WTC11 (cell line): ENCODE results near the gene GINS1. TPM values are rescaled to one million over a fixed set of nuclear protein-coding genes. Genes with fewer than 3 reads are reported as not detected.

Source experiments
- ATAC-seq: fragments of 200-7000 bp; cut with Tn5 transposase; 2 replicates; pipeline ENCODE4 v1.10.0; 2021; ENCODE audit warnings: mild to moderate bottlenecking, moderate library complexity
- CTCF ChIA-PET: fragments of 300-600 bp; sonication (Branson Sonifier 250); formaldehyde crosslinking; loops from one replicate; lab custom pipeline; 2021; ENCODE audit warnings: antibody characterized with exemption; lab: Charles Lee
- POLR2A ChIA-PET: fragments of 350-600 bp; sonication (Branson Sonifier 250); formaldehyde crosslinking; loops from one replicate; lab custom pipeline; 2021; ENCODE audit warnings: antibody characterized with exemption; lab: Charles Lee
- DNase-seq: peaks from one replicate; pipeline ENCODE4 v3.0.0; 2021; ENCODE audit warnings: low spot score
- H3K27ac Mint-ChIP-seq: 2 replicates; pipeline ENCODE4 v1.8.0; 2021; ENCODE audit warnings: mixed read lengths
- H3K27me3 Mint-ChIP-seq: 2 replicates; pipeline ENCODE4 v1.8.0; 2021; ENCODE audit warnings: low read depth, mild to moderate bottlenecking, moderate library complexity, mixed read lengths
- H3K36me3 Mint-ChIP-seq: 2 replicates; pipeline ENCODE4 v1.8.0; 2021; ENCODE audit warnings: mixed read lengths
- H3K4me1 Mint-ChIP-seq: 2 replicates; pipeline ENCODE4 v1.8.0; 2022; ENCODE audit warnings: mixed read lengths
- H3K4me3 Mint-ChIP-seq: 2 replicates; pipeline ENCODE4 v1.8.0; 2021; ENCODE audit warnings: mild to moderate bottlenecking, moderate library complexity, mixed read lengths
- H3K9me3 Mint-ChIP-seq: 2 replicates; pipeline ENCODE4 v1.8.0; 2021; ENCODE audit warnings: mixed read lengths
- ELF4 ChIP-seq: sonication (generic); formaldehyde crosslinking; IDR thresholded peaks from 2 replicates; pipeline ENCODE4 v1.8.1; 2022; ENCODE audit warnings: low read depth, mild to moderate bottlenecking, moderate library complexity, missing genetic modification reagents
- MYBL2 ChIP-seq: sonication (generic); formaldehyde crosslinking; IDR thresholded peaks from 2 replicates; pipeline ENCODE4 v1.8.1; 2023; ENCODE audit warnings: mild to moderate bottlenecking, moderate library complexity, missing genetic modification reagents
- NFE2L1 ChIP-seq: sonication (generic); formaldehyde crosslinking; IDR thresholded peaks from 2 replicates; pipeline ENCODE4 v1.8.1; 2023; ENCODE audit warnings: missing genetic modification reagents
- NR1H2 ChIP-seq: sonication (generic); formaldehyde crosslinking; IDR thresholded peaks from 2 replicates; pipeline ENCODE4 v1.9.0; 2021; ENCODE audit warnings: mild to moderate bottlenecking, moderate library complexity, missing genetic modification reagents
- TEAD1 ChIP-seq: sonication (generic); formaldehyde crosslinking; IDR thresholded peaks from 2 replicates; pipeline ENCODE4 v1.8.0; 2022; ENCODE audit warnings: mild to moderate bottlenecking, missing genetic modification reagents
- TEAD4 ChIP-seq: sonication (generic); formaldehyde crosslinking; IDR thresholded peaks from 2 replicates; pipeline ENCODE4 v1.8.0; 2022; ENCODE audit warnings: mild to moderate bottlenecking, missing genetic modification reagents
- ZNF219 ChIP-seq: sonication (generic); formaldehyde crosslinking; IDR thresholded peaks from 2 replicates; pipeline ENCODE4 v1.8.0; 2023; ENCODE audit warnings: missing genetic modification reagents, mild to moderate bottlenecking, borderline replicate concordance
- ZNF396 ChIP-seq: fragments of 250-450 bp; sonication (Bioruptor Pico); IDR thresholded peaks from 2 replicates; pipeline ENCODE4 v1.8.0; 2021; ENCODE audit warnings: mild to moderate bottlenecking, moderate library complexity, borderline replicate concordance
- total RNA-seq: library from RNA; stranded (reverse); gene quantifications from 3 replicates; pipeline ENCODE4 v1.2.3, GENCODE V29; 2021
- TF ChIP-seq, protein P1 (sequence below): sonication (generic); formaldehyde crosslinking; IDR thresholded peaks from 2 replicates; pipeline ENCODE4 v1.8.1; 2022; ENCODE audit warnings: low read depth, missing genetic modification reagents, borderline replicate concordance
- TF ChIP-seq, protein P2 (sequence below): sonication (generic); formaldehyde crosslinking; IDR thresholded peaks from 2 replicates; pipeline ENCODE4 v1.8.0; 2023; ENCODE audit warnings: missing genetic modification reagents
- TF ChIP-seq, protein P3 (sequence below): fragments of 250-450 bp; sonication (Bioruptor Pico); conservative IDR thresholded peaks from 2 replicates; pipeline ENCODE4 v1.9.0; 2021; ENCODE audit warnings: mild to moderate bottlenecking
- TF ChIP-seq, protein P4 (sequence below): sonication (generic); formaldehyde crosslinking; IDR thresholded peaks from 2 replicates; pipeline ENCODE4 v1.8.1; 2022; ENCODE audit warnings: mild to moderate bottlenecking, missing genetic modification reagents, moderate library complexity, borderline replicate concordance
- TF ChIP-seq, protein P5 (sequence below): sonication (generic); formaldehyde crosslinking; IDR thresholded peaks from 2 replicates; pipeline ENCODE4 v1.8.1; 2023; ENCODE audit warnings: mild to moderate bottlenecking, moderate library complexity, missing genetic modification reagents
- TF ChIP-seq, protein P6 (sequence below): sonication (generic); formaldehyde crosslinking; IDR thresholded peaks from 2 replicates; pipeline ENCODE4 v1.8.1; 2023; ENCODE audit warnings: mild to moderate bottlenecking, missing genetic modification reagents, moderate library complexity
- TF ChIP-seq, protein P7 (sequence below): sonication (generic); formaldehyde crosslinking; IDR thresholded peaks from 2 replicates; pipeline ENCODE4 v1.8.0; 2022; ENCODE audit warnings: missing genetic modification reagents
- TF ChIP-seq, protein P8 (sequence below): sonication (generic); formaldehyde crosslinking; IDR thresholded peaks from 2 replicates; pipeline ENCODE4 v1.8.1; 2022; ENCODE audit warnings: low read depth, mild to moderate bottlenecking, moderate library complexity, missing genetic modification reagents, borderline replicate concordance

The GINS1 gene
- total RNA-seq, 1 experiment from 2014 or later, result 70.4 TPM

DNA sequence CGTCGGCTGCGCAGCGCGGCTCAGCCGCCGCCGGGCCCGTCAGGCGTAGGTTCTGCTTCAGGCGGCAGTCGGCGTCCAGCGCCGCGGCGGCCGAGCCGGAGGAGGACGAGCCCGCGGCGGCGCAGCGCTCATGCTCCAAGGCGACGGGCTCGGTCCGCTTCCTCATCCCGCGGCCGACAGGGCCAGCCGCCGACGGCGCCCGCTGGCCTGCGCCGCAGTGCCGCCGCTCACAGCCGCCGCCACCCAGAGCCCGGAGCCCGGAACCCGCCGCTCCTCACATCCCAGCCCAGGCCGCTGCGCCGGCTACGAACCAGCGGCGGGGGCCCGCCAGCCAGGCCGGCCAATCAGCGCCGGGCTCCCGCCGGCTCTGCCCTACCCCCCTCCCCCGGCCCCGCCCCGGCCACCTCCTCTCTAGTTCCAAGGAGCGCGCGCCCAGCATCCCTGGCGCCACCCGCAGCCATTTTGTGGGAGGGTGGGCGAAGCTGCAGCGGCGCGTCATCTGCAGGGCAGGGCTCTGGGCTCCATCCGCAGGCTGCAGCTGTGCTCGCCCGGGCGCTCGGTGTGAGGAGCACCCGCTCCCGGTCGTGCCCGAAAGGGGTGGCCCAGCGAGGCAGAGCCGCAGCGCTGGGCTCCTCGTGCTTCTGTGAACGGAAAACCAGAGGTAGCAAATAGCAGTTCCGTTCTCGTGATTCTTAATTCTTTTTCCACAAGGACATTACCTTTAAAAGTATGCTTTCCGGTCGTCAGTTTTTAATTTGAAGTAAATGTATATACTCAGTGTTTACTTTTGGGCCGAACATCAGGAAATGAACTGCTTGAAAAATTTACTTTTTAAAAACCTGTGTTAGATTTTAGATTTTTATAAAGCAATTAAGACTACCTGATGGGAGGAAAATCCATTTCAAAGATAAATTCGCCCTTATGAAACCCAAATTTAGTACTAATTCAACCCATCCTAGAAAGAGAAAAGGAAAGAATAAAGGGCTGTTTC, 16.6 kb upstream of the GINS1 start, which contains the start of gene ABHD12 (continued):
- TF ChIP-seq, protein P1, sequence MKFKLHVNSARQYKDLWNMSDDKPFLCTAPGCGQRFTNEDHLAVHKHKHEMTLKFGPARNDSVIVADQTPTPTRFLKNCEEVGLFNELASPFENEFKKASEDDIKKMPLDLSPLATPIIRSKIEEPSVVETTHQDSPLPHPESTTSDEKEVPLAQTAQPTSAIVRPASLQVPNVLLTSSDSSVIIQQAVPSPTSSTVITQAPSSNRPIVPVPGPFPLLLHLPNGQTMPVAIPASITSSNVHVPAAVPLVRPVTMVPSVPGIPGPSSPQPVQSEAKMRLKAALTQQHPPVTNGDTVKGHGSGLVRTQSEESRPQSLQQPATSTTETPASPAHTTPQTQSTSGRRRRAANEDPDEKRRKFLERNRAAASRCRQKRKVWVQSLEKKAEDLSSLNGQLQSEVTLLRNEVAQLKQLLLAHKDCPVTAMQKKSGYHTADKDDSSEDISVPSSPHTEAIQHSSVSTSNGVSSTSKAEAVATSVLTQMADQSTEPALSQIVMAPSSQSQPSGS (CRISPR knock-in tag), result no peak
- TF ChIP-seq, protein P2, sequence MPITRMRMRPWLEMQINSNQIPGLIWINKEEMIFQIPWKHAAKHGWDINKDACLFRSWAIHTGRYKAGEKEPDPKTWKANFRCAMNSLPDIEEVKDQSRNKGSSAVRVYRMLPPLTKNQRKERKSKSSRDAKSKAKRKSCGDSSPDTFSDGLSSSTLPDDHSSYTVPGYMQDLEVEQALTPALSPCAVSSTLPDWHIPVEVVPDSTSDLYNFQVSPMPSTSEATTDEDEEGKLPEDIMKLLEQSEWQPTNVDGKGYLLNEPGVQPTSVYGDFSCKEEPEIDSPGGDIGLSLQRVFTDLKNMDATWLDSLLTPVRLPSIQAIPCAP (CRISPR knock-in tag), result no peak
- 0 out of 2 replicates have a peak, but pooled peaks have one; percentile 26 for TF ChIP-seq TEAD1 (CRISPR knock-in tag)
- no peak for TF ChIP-seq TEAD4 (CRISPR knock-in tag)

DNA sequence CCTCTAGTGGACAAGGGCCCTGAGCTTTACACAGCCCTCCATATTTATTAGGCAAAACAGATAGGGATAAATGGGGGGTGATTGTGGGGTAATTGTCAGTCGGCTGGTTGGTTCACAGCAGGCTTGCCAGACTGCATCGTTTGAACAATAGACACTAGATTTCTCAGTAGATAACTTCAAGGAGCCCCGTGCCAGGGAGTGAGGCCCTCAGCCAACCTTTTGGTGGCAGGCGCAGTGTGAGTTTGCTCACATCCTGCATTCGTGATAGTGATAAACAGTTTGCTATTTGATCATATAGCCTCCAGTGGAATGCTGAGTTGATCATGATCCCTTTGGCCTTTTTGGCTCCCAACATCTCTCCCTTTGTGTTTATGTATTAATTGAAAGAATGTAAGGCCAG, 13.2 kb upstream of the GINS1 start:
- H3K27me3 Mint-ChIP-seq, result no peaks in the 10 kb centered on the region
- peaks cover 23% of the 10 kb centered on the region for H3K4me1 Mint-ChIP-seq
- ATAC-seq, result no peak

DNA sequence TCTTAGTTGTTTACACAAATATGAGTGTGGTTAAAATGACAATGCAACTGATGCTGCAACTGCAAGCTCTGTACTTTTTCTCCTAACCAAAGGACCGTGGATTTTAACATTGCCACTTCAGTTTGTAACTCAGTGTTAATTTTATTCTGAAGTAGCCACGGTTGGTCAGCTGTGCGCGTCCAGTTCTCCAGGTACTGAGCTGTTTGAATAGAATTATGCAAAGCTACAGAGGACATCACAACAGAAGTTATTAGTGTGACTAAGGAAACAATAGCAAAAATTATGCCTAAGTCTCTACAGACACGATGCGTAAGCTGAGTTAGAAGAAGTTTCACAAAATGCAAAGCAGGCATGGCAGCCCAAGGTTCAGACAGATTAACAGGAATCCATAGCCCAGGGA, 12.5 kb upstream of the GINS1 start:
- ChIA-PET POLR2A (no interaction called here), CTCF (no interaction called here)
- no peak overlapping the region for H3K27ac Mint-ChIP-seq
- H3K4me3 Mint-ChIP-seq, result no peak overlapping the region
- no peaks in the 10 kb centered on the region for H3K27me3 Mint-ChIP-seq
- H3K9me3 Mint-ChIP-seq, result no peaks in the 10 kb centered on the region
- DNase-seq (no peak), ATAC-seq (no peak)
- H3K4me1 Mint-ChIP-seq, result peaks cover 20% of the 10 kb centered on the region
- H3K36me3 Mint-ChIP-seq, result no peaks in the 10 kb centered on the region
- TF ChIP-seq NFE2L1 (CRISPR knock-in tag) (no peak), MYBL2 (CRISPR knock-in tag) (no peak), ZNF396 (no peak), ELF4 (CRISPR knock-in tag) (no peak), ZNF219 (no peak)
- TF ChIP-seq, protein P3, sequence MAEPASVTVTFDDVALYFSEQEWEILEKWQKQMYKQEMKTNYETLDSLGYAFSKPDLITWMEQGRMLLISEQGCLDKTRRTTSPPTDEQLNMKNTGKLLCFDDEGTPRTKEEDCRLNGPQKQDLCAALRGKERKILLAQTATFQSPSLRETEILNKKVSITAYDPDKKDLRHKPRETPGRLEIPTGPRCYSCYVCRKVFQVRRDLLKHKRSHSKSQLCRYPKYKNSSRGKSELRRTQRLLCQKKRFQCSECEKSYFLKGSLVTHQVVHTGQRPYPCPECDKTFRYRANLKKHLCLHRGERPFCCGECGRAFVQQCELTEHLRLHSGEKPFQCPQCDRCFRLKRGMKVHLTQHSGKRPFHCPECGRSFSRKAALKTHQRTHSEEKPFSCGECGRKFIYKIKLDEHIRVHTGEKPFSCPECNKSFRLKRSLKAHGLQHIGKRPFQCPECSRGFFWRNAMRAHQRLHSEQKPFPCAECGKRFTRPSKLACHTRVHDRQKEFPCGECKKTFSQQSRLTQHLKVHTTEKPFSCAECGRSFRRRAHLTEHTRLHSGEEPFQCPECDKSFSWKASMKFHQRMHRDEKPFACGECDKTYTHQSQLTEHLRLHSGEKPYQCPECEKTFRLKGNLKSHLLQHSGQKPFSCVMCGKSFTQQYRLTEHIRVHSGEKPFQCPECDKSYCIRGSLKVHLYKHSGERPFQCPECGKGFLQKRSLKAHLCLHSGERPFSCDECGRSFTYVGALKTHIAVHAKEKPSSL (CRISPR knock-in tag), result no peak
- TF ChIP-seq, protein P4, sequence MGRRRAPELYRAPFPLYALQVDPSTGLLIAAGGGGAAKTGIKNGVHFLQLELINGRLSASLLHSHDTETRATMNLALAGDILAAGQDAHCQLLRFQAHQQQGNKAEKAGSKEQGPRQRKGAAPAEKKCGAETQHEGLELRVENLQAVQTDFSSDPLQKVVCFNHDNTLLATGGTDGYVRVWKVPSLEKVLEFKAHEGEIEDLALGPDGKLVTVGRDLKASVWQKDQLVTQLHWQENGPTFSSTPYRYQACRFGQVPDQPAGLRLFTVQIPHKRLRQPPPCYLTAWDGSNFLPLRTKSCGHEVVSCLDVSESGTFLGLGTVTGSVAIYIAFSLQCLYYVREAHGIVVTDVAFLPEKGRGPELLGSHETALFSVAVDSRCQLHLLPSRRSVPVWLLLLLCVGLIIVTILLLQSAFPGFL (CRISPR knock-in tag), result no peak
- TF ChIP-seq, protein P5, sequence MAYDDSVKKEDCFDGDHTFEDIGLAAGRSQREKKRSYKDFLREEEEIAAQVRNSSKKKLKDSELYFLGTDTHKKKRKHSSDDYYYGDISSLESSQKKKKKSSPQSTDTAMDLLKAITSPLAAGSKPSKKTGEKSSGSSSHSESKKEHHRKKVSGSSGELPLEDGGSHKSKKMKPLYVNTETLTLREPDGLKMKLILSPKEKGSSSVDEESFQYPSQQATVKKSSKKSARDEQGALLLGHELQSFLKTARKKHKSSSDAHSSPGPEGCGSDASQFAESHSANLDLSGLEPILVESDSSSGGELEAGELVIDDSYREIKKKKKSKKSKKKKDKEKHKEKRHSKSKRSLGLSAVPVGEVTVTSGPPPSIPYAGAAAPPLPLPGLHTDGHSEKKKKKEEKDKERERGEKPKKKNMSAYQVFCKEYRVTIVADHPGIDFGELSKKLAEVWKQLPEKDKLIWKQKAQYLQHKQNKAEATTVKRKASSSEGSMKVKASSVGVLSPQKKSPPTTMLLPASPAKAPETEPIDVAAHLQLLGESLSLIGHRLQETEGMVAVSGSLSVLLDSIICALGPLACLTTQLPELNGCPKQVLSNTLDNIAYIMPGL (CRISPR knock-in tag), result no peak
- TF ChIP-seq, protein P6, sequence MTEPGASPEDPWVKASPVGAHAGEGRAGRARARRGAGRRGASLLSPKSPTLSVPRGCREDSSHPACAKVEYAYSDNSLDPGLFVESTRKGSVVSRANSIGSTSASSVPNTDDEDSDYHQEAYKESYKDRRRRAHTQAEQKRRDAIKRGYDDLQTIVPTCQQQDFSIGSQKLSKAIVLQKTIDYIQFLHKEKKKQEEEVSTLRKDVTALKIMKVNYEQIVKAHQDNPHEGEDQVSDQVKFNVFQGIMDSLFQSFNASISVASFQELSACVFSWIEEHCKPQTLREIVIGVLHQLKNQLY (CRISPR knock-in tag), result no peak
- TF ChIP-seq, protein P7, sequence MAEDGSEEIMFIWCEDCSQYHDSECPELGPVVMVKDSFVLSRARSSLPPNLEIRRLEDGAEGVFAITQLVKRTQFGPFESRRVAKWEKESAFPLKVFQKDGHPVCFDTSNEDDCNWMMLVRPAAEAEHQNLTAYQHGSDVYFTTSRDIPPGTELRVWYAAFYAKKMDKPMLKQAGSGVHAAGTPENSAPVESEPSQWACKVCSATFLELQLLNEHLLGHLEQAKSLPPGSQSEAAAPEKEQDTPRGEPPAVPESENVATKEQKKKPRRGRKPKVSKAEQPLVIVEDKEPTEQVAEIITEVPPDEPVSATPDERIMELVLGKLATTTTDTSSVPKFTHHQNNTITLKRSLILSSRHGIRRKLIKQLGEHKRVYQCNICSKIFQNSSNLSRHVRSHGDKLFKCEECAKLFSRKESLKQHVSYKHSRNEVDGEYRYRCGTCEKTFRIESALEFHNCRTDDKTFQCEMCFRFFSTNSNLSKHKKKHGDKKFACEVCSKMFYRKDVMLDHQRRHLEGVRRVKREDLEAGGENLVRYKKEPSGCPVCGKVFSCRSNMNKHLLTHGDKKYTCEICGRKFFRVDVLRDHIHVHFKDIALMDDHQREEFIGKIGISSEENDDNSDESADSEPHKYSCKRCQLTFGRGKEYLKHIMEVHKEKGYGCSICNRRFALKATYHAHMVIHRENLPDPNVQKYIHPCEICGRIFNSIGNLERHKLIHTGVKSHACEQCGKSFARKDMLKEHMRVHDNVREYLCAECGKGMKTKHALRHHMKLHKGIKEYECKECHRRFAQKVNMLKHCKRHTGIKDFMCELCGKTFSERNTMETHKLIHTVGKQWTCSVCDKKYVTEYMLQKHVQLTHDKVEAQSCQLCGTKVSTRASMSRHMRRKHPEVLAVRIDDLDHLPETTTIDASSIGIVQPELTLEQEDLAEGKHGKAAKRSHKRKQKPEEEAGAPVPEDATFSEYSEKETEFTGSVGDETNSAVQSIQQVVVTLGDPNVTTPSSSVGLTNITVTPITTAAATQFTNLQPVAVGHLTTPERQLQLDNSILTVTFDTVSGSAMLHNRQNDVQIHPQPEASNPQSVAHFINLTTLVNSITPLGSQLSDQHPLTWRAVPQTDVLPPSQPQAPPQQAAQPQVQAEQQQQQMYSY, result no peak
- TF ChIP-seq, protein P8, sequence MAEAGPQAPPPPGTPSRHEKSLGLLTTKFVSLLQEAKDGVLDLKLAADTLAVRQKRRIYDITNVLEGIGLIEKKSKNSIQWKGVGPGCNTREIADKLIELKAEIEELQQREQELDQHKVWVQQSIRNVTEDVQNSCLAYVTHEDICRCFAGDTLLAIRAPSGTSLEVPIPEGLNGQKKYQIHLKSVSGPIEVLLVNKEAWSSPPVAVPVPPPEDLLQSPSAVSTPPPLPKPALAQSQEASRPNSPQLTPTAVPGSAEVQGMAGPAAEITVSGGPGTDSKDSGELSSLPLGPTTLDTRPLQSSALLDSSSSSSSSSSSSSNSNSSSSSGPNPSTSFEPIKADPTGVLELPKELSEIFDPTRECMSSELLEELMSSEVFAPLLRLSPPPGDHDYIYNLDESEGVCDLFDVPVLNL (CRISPR knock-in tag), result no peak

More for the DNA sequence above, 13.2 kb upstream of the GINS1 start:
- no peaks in the 10 kb centered on the region for H3K9me3 Mint-ChIP-seq
- H3K27ac Mint-ChIP-seq, result no peak overlapping the region
- H3K4me3 Mint-ChIP-seq, result no peak overlapping the region
- no peak for DNase-seq
- POLR2A ChIA-PET, result no interaction called here
- no peak for TF ChIP-seq NR1H2 (CRISPR knock-in tag)
- no peaks in the 10 kb centered on the region for H3K36me3 Mint-ChIP-seq
- CTCF ChIA-PET, result interaction anchor here (1.5 kb wide), 1 partner anchor 58 kb away, joined by 4 read pairs; no protein-coding TSS in a partner anchor
